AG04450 (cell line): ENCODE measurements around the gene KRT3. TPM values are rescaled to one million over a fixed set of nuclear protein-coding genes. Genes with fewer than 3 reads are reported as not detected.

Experiments
- CTCF ChIA-PET: fragments of 300-600, 350-600 bp; formaldehyde crosslinking; extraction: SDS; loops from one replicate; lab custom pipeline; 2022; ENCODE audit warnings: antibody characterized with exemption, inconsistent platforms; lab: Charles Lee
- POLR2A ChIA-PET: fragments of 350-600 bp; formaldehyde crosslinking; extraction: SDS; loops from one replicate; lab custom pipeline; 2021; ENCODE audit warnings: antibody characterized with exemption, inconsistent platforms; lab: Yijun Ruan, JAX
- DNase-seq: peaks from one replicate; pipeline ENCODE4 v3.0.0-alpha.2; 2011; ENCODE audit warnings: low read depth, low spot score
- H3K27ac ChIP-seq: one replicate; pipeline ENCODE4 v1.5.1; 2012; ENCODE audit warnings: low read depth, low read length, control low read depth
- H3K27me3 ChIP-seq: one replicate; pipeline ENCODE4 v1.6.0; 2012; ENCODE audit warnings: low read length; ENCODE audit not compliant: control insufficient read depth, insufficient read depth
- H3K4me3 ChIP-seq: 2 replicates; pipeline ENCODE4 v1.5.1; 2011; ENCODE audit warnings: mild to moderate bottlenecking, low read depth, low read length, control low read depth
- H3K9me3 ChIP-seq: 2 replicates; pipeline ENCODE4 v1.5.1; 2012; ENCODE audit warnings: low read length; ENCODE audit not compliant: control insufficient read depth, insufficient read depth
- CTCF ChIP-seq: IDR thresholded peaks from 2 replicates; pipeline ENCODE4 v1.5.1; 2011; ENCODE audit warnings: low read depth, low read length, control low read depth, inconsistent platforms
- polyA plus RNA-seq: library from polyadenylated mRNA; depleted of rRNA; stranded (reverse); fragments of >200 nt; gene quantifications from 2 replicates; pipeline ENCODE4 v1.2.3, GENCODE V29; 2011; rRNA removed
- small RNA-seq: library from RNA; depleted of rRNA; stranded (forward); fragments of <200 nt; gene quantifications from one replicate; pipeline ENCODE3, GENCODE V24; 2012; ENCODE audit warnings: low read depth; ENCODE audit not compliant: insufficient read length

The KRT3 gene
- polyA plus RNA-seq, 1 experiment, result not detected

- Histone ChIP-seq H3K27ac (no peak overlapping the region), H3K9me3 (no peaks in the 10 kb centered on the region), H3K4me3 (no peak overlapping the region), H3K27me3 (no peaks in the 10 kb centered on the region)
- no peak for TF ChIP-seq CTCF
- ChIA-PET POLR2A (no interaction called here), CTCF (no interaction called here)
- no peak for DNase-seq
Measured at GRCh38 chr12:52741375-52742195, 54.3 kb downstream of the KRT3 start.

GRCh38 chr12:52740584-52740983, 55.3 kb downstream of the KRT3 start:
- DNase-seq, result no peak
- ChIA-PET CTCF (no interaction called here), POLR2A (no interaction called here)
- Histone ChIP-seq H3K4me3 (no peak overlapping the region), H3K27me3 (peaks cover 2% of the 10 kb centered on the region), H3K9me3 (no peaks in the 10 kb centered on the region), H3K27ac (no peak overlapping the region)
- no peak for TF ChIP-seq CTCF

- ChIA-PET CTCF (no interaction called here), POLR2A (no interaction called here)
- no peak overlapping the region for H3K4me3 ChIP-seq
- H3K27me3 ChIP-seq, result peaks cover 3% of the 10 kb centered on the region
- no peaks in the 10 kb centered on the region for H3K9me3 ChIP-seq
- TF ChIP-seq CTCF, result no peak
- H3K27ac ChIP-seq, result no peak overlapping the region
- DNase-seq, result no peak
Measured at GRCh38 chr12:52739963-52740362, 56.0 kb downstream of the KRT3 start.

Small RNAs within 50 kb of the gene (small RNA-seq; reads per million reads assigned to genes)
- gene AC107016.2, result not detected

Other genes with a start within 250 kb of the KRT3 start
- not detected in 2 replicates for gene KRT71, start 243.0 kb downstream of the KRT3 start, polyA plus RNA-seq
- gene KRT74, start 222.3 kb downstream of the KRT3 start, polyA plus RNA-seq, result not detected in 2 replicates
- gene KRT72, start 194.7 kb downstream of the KRT3 start, polyA plus RNA-seq, result not detected in 2 replicates
- not detected in 2 replicates for gene KRT73, start 177.6 kb downstream of the KRT3 start, polyA plus RNA-seq
- not detected in 2 replicates for gene KRT2, start 143.9 kb downstream of the KRT3 start, polyA plus RNA-seq
- gene KRT1, start 115.7 kb downstream of the KRT3 start, polyA plus RNA-seq, result not detected in 2 replicates
- gene KRT77, start 92.6 kb downstream of the KRT3 start, polyA plus RNA-seq, result not detected in 2 replicates
- not detected in 2 replicates for gene KRT76, start 18.8 kb downstream of the KRT3 start, polyA plus RNA-seq
- gene KRT4, start 18.0 kb upstream of the KRT3 start, polyA plus RNA-seq, result 0.04 and 0.16 TPM in 2 replicates
- 0.04 TPM in 1 of 2 replicates, not detected in the other for gene KRT79, start 38.2 kb upstream of the KRT3 start, polyA plus RNA-seq
- gene KRT78, start 52.9 kb upstream of the KRT3 start, polyA plus RNA-seq, result not detected in 2 replicates
- 18.2 and 22.1 TPM in 2 replicates for gene KRT8, start 109.0 kb upstream of the KRT3 start, polyA plus RNA-seq
- 71.6 and 85.6 TPM in 2 replicates for gene KRT18, start 153.0 kb upstream of the KRT3 start, polyA plus RNA-seq
- gene EIF4B, start 210.3 kb upstream of the KRT3 start, polyA plus RNA-seq, result 548 and 645 TPM in 2 replicates